Medulla oblongata (tissue), 1 donor: ENCODE data around the gene C10orf71.

Experiments
- DNase-seq: peaks from one replicate; pipeline ENCODE4 v3.0.0-alpha.2; 2015; ENCODE audit errors: extremely low spot score

The C10orf71 gene

GRCh38 chr10:49298983-49299815 is at the start of gene C10orf71:
C10orf71 (plus strand) TSS chr10:49299170; CDS start chr10:49322546, 23,376 bp downstream.
- DNase-seq = no peak

GRCh38 chr10:49252313-49253034 is 46.5 kb upstream of the C10orf71 start:
- DNase-seq = no peak

GRCh38 chr10:49253340-49253906 is 45.5 kb upstream of the C10orf71 start:
- DNase-seq = no peak

GRCh38 chr10:49254150-49254549 is 44.8 kb upstream of the C10orf71 start:
- DNase-seq = no peak

- no peak for DNase-seq
Measured at GRCh38 chr10:49254556-49255318, 44.2 kb upstream of the C10orf71 start.

- DNase-seq = no peak
Measured at GRCh38 chr10:49255883-49256282, 43.1 kb upstream of the C10orf71 start.

- DNase-seq = no peak
Measured at GRCh38 chr10:49257154-49257553, 41.8 kb upstream of the C10orf71 start.

- no peak for DNase-seq
Measured at GRCh38 chr10:49257626-49258349, 41.2 kb upstream of the C10orf71 start.

GRCh38 chr10:49258350-49258683 is 40.7 kb upstream of the C10orf71 start:
- no peak for DNase-seq

GRCh38 chr10:49260644-49261296 is 38.2 kb upstream of the C10orf71 start:
- no peak for DNase-seq

- DNase-seq = no peak
Measured at GRCh38 chr10:49263591-49263990, 35.4 kb upstream of the C10orf71 start.

GRCh38 chr10:49264177-49264677 is 34.7 kb upstream of the C10orf71 start:
- DNase-seq = no peak

- no peak for DNase-seq
Measured at GRCh38 chr10:49265885-49266284, 33.1 kb upstream of the C10orf71 start.

GRCh38 chr10:49268185-49268584 is 30.8 kb upstream of the C10orf71 start:
- DNase-seq = no peak

GRCh38 chr10:49269523-49269922 is 29.4 kb upstream of the C10orf71 start:
- DNase-seq = no peak

- no peak for DNase-seq
Measured at GRCh38 chr10:49270565-49270964, 28.4 kb upstream of the C10orf71 start.

GRCh38 chr10:49271346-49271745 is 27.6 kb upstream of the C10orf71 start:
- no peak for DNase-seq

GRCh38 chr10:49272251-49273081 is 26.5 kb upstream of the C10orf71 start:
- DNase-seq = peak; percentile 43

- no peak for DNase-seq
Measured at GRCh38 chr10:49273082-49273465, 25.9 kb upstream of the C10orf71 start.

- DNase-seq = no peak
Measured at GRCh38 chr10:49273626-49274025, 25.3 kb upstream of the C10orf71 start.
